HepG2 (cell line): Measurements from ENCODE around the gene TBC1D20. TPM values are rescaled to one million over a fixed set of nuclear protein-coding genes. Genes with fewer than 3 reads are reported as not detected.

Experiments
- AGO1 ChIP-seq: fragments of 200-400 bp; formaldehyde crosslinking; IDR thresholded peaks from 2 replicates; pipeline ENCODE4 v1.6.1; 2017; ENCODE audit warnings: mild to moderate bottlenecking, low read depth, low read length, moderate library complexity; ENCODE audit not compliant: poor library complexity, severe bottlenecking
- GMEB2 ChIP-seq: IDR thresholded peaks from 2 replicates; pipeline ENCODE4 v1.6.1; 2016; ENCODE audit warnings: missing biosample characterization, missing genetic modification reagents, low read depth
- KLF6 ChIP-seq: IDR thresholded peaks from 2 replicates; pipeline ENCODE4 v1.8.0; 2016; ENCODE audit warnings: missing biosample characterization, missing genetic modification reagents
- NR3C1 ChIP-seq: sonication (generic); formaldehyde crosslinking; IDR thresholded peaks from 2 replicates; pipeline ENCODE4 v1.4.0; 2020; ENCODE audit warnings: missing genetic modification reagents
- PHF21A ChIP-seq: sonication (generic); formaldehyde crosslinking; IDR thresholded peaks from 2 replicates; pipeline ENCODE4 v1.5.0; 2020; ENCODE audit warnings: mild to moderate bottlenecking, missing genetic modification reagents
- RBFOX2 ChIP-seq: fragments of 200-400 bp; formaldehyde crosslinking; IDR thresholded peaks from 2 replicates; pipeline ENCODE4 v1.6.1; 2017; ENCODE audit warnings: low read depth, mild to moderate bottlenecking, low read length
- RBM22 ChIP-seq: fragments of 200-400 bp; formaldehyde crosslinking; optimal IDR thresholded peaks from 2 replicates; pipeline ENCODE3; 2017; ENCODE audit warnings: mild to moderate bottlenecking, low read length, moderate library complexity
- SNAPC5 ChIP-seq: sonication (generic); formaldehyde crosslinking; IDR thresholded peaks from 2 replicates; pipeline ENCODE4 v1.8.1; 2023; ENCODE audit warnings: mild to moderate bottlenecking, missing genetic modification reagents, borderline replicate concordance
- SSRP1 ChIP-seq: IDR thresholded peaks from 2 replicates; pipeline ENCODE4 v1.6.1; 2016; ENCODE audit warnings: control low read depth
- TBX2 ChIP-seq: sonication (generic); formaldehyde crosslinking; IDR thresholded peaks from 2 replicates; pipeline ENCODE4 v1.5.0; 2020; ENCODE audit warnings: missing genetic modification reagents, mild to moderate bottlenecking, borderline replicate concordance
- TSC22D2 ChIP-seq: sonication (generic); formaldehyde crosslinking; IDR thresholded peaks from 2 replicates; pipeline ENCODE4 v1.5.1; 2020; ENCODE audit warnings: missing genetic modification reagents, mild to moderate bottlenecking, borderline replicate concordance
- ZBTB21 ChIP-seq: sonication (generic); formaldehyde crosslinking; IDR thresholded peaks from 2 replicates; pipeline ENCODE4 v1.4.0; 2020; ENCODE audit warnings: missing genetic modification reagents
- ZBTB7A ChIP-seq: sonication (generic); formaldehyde crosslinking; IDR thresholded peaks from 2 replicates; pipeline ENCODE4 v1.8.0; 2022; ENCODE audit warnings: mild to moderate bottlenecking, missing genetic modification reagents
- ZNF12 ChIP-seq: sonication (generic); formaldehyde crosslinking; IDR thresholded peaks from 2 replicates; pipeline ENCODE4 v1.5.0; 2020; ENCODE audit warnings: missing genetic modification reagents
- ZNF124 ChIP-seq: sonication (generic); formaldehyde crosslinking; IDR thresholded peaks from 2 replicates; pipeline ENCODE4 v1.4.0; 2020; ENCODE audit warnings: missing genetic modification reagents
- ZNF280B ChIP-seq: sonication (generic); formaldehyde crosslinking; IDR thresholded peaks from 2 replicates; pipeline ENCODE4 v1.5.0; 2020; ENCODE audit warnings: missing genetic modification reagents, mild to moderate bottlenecking, borderline replicate concordance
- ZNF280D ChIP-seq: sonication (generic); formaldehyde crosslinking; IDR thresholded peaks from 2 replicates; pipeline ENCODE4 v1.5.1; 2020; ENCODE audit warnings: mild to moderate bottlenecking, missing genetic modification reagents
- ZNF292 ChIP-seq: sonication (generic); formaldehyde crosslinking; IDR thresholded peaks from 2 replicates; pipeline ENCODE4 v1.8.1; 2022; ENCODE audit warnings: mild to moderate bottlenecking, low read depth, missing genetic modification reagents, borderline replicate concordance
- ZNF564 ChIP-seq: sonication (generic); formaldehyde crosslinking; IDR thresholded peaks from 2 replicates; pipeline ENCODE4 v1.8.1; 2023; ENCODE audit warnings: mild to moderate bottlenecking, missing genetic modification reagents
- ZNF766 ChIP-seq: sonication (generic); formaldehyde crosslinking; IDR thresholded peaks from 2 replicates; pipeline ENCODE4 v1.5.0; 2020; ENCODE audit warnings: missing genetic modification reagents, borderline replicate concordance
- ZNF790 ChIP-seq: sonication (generic); formaldehyde crosslinking; IDR thresholded peaks from 2 replicates; pipeline ENCODE4 v1.8.0; 2022; ENCODE audit warnings: missing genetic modification reagents, mild to moderate bottlenecking, borderline replicate concordance
- ZSCAN31 ChIP-seq: sonication (generic); formaldehyde crosslinking; IDR thresholded peaks from 2 replicates; pipeline ENCODE4 v1.5.0; 2020; ENCODE audit warnings: low read depth, mild to moderate bottlenecking, missing genetic modification reagents
- ZSCAN9 ChIP-seq: IDR thresholded peaks from 2 replicates; pipeline ENCODE4 v1.6.1; 2016; ENCODE audit warnings: borderline replicate concordance
- ZUFSP ChIP-seq: sonication (generic); formaldehyde crosslinking; IDR thresholded peaks from 2 replicates; pipeline ENCODE4 v1.9.0; 2021; ENCODE audit warnings: missing genetic modification reagents, mild to moderate bottlenecking, borderline replicate concordance
- polyA plus RNA-seq, 8 experiments: library from polyadenylated mRNA; depleted of rRNA in 3 of 8; stranded (reverse) in 7 of 8; unstranded in 1 of 8; fragments of >200 nt; fragmentation: Illumina TruSeq in 4 of 8; extraction: Trizol in 4 of 8; gene quantifications; 2 replicates each; pipeline versions ENCODE4 v1.2.1 to v1.2.3, GENCODE V29; 2011 to 2016; ENCODE audit warnings: low read depth in 4 of 8, missing spikeins in 1 of 8, mixed read lengths in 1 of 8; ENCODE audit not compliant: insufficient read depth in 1 of 8
- total RNA-seq, 5 experiments: library from RNA; depleted of rRNA; stranded (reverse); fragments of >200 nt; fragmentation: Illumina TruSeq; extraction: Trizol; gene quantifications; 2 replicates each; pipeline ENCODE4 v1.2.3, GENCODE V29; 2016; ENCODE audit warnings: low read depth in 1 of 5

TBC1D20 gene
- total and polyA plus RNA-seq, 2 of the 13 experiments (the other 11 are each of a cell fraction or from before 2014, with no cell fraction given), result 36.6 to 47.1 TPM

GRCh38 chr20:419556-420165 lies 42.7 kb downstream of the TBC1D20 start (continued):
- TF ChIP-seq ZNF280B (no peak), SSRP1 (CRISPR knock-in tag) (no peak), ZNF280D (CRISPR knock-in tag) (no peak), ZNF124 (CRISPR knock-in tag) (no peak), ZNF564 (no peak), TBX2 (no peak), ZUFSP (CRISPR knock-in tag) (no peak), PHF21A (CRISPR knock-in tag) (no peak), ZBTB21 (CRISPR knock-in tag) (no peak), NR3C1 (CRISPR knock-in tag) (no peak), AGO1 (no peak), ZSCAN31 (CRISPR knock-in tag) (no peak), ZSCAN9 (CRISPR knock-in tag) (no peak), ZNF12 (no peak), KLF6 (CRISPR knock-in tag) (no peak), TSC22D2 (CRISPR knock-in tag) (no peak), ZNF790 (CRISPR knock-in tag) (no peak), ZBTB7A (CRISPR knock-in tag) (no peak), GMEB2 (CRISPR knock-in tag) (no peak), ZNF292 (CRISPR knock-in tag) (no peak), RBM22 (no peak), ZNF766 (no peak), SNAPC5 (no peak), RBFOX2 (peak; percentile 75)
